ENCODE results near the gene TOLLIP. TPM values are rescaled to one million over a fixed set of nuclear protein-coding genes. Genes with fewer than 3 reads are reported as not detected.

TOLLIP gene
- total RNA-seq, 4 donors from 2014 or later, result 49.8 to 91.7 (median 85.0) TPM

GRCh38 chr11:1339066-1339675, 29.7 kb upstream of the TOLLIP start:
- Histone ChIP-seq H3K36me3 (no peaks in the 10 kb centered on the region), H3K9me3 (no peaks in the 10 kb centered on the region), H3K4me1 (peaks cover 11 to 12% of the 10 kb centered on the region in 2 donors), H3K27ac (no peak overlapping the region), H3K4me3 (no peak overlapping the region), H3K27me3 (peaks cover 0 to 2% (median 0%) of the 10 kb centered on the region in 3 donors)
- intact Hi-C loops (cut with DNase I; ENCODE audit: low total_unique reads) (loop anchor here (5.0 to 10.0 kb wide), 2 partner anchors 77 to 196 kb away; no protein-coding TSS in a partner anchor), in situ Hi-C loops (cut with MboI; ENCODE audit: low sequenced_read_pairs in 4 of 4) (no loop called here)
- ATAC-seq (no peak), DNase-seq (no peak)
- TF ChIP-seq CTCF (IDR thresholded peaks at IDR 0.05 in 4 of 5, conservative IDR thresholded peaks at IDR 0.05 in 1 of 5), result no peak
- TF ChIP-seq POLR2A (IDR thresholded peaks at IDR 0.05), result no peak

- H3K9me3 ChIP-seq, result no peaks in the 10 kb centered on the region
- intact Hi-C loops (cut with DNase I; ENCODE audit: low total_unique reads) (loop anchor here (5.0 to 10.0 kb wide), 2 partner anchors 76 to 196 kb away; no protein-coding TSS in a partner anchor), in situ Hi-C loops (cut with MboI; ENCODE audit: low sequenced_read_pairs in 4 of 4) (no loop called here)
- peaks cover 11 to 12% of the 10 kb centered on the region in 2 donors for H3K4me1 ChIP-seq
- no peak for TF ChIP-seq CTCF (IDR thresholded peaks at IDR 0.05 in 4 of 5, conservative IDR thresholded peaks at IDR 0.05 in 1 of 5)
- no peak for TF ChIP-seq POLR2A (IDR thresholded peaks at IDR 0.05)
- H3K27ac ChIP-seq, result peak overlapping the region in 1 of 4 donors; percentile 71
- DNase-seq (no peak), ATAC-seq (no peak)
- H3K27me3 ChIP-seq, result peaks cover 0 to 2% (median 0%) of the 10 kb centered on the region in 3 donors
- no peaks in the 10 kb centered on the region for H3K36me3 ChIP-seq
- H3K4me3 ChIP-seq, result no peak overlapping the region
Observed at GRCh38 chr11:1338201-1339065, 29.0 kb upstream of the TOLLIP start.

- H3K9me3 ChIP-seq, result no peaks in the 10 kb centered on the region
- H3K27me3 ChIP-seq, result peaks cover 0 to 2% (median 0%) of the 10 kb centered on the region in 3 donors
- in situ Hi-C loops (cut with MboI; ENCODE audit: low sequenced_read_pairs in 4 of 4) (no loop called here), intact Hi-C loops (cut with DNase I; ENCODE audit: low total_unique reads) (loop anchor here (2.0 to 10.0 kb wide), 3 partner anchors 51 to 197 kb away; partner anchors contain the start of gene BRSK2)
- H3K27ac ChIP-seq, result peak overlapping the region; percentile 55 to 72 (median 71)
- H3K4me3 ChIP-seq, result peak overlapping the region in 3 of 4 donors; percentile 55 to 67 (median 66)
- H3K36me3 ChIP-seq, result no peaks in the 10 kb centered on the region
- DNase-seq (no peak), ATAC-seq (no peak)
- peaks cover 11 to 12% of the 10 kb centered on the region in 2 donors for H3K4me1 ChIP-seq
- no peak for TF ChIP-seq POLR2A (IDR thresholded peaks at IDR 0.05)
- no peak for TF ChIP-seq CTCF (IDR thresholded peaks at IDR 0.05 in 4 of 5, conservative IDR thresholded peaks at IDR 0.05 in 1 of 5)
Observed at GRCh38 chr11:1337647-1338007, 28.2 kb upstream of the TOLLIP start.

GRCh38 chr11:1336836-1337646, 27.6 kb upstream of the TOLLIP start:
- peak; percentile 4 to 9 for ATAC-seq
- DNase-seq, result peak in 1 of 2 donors; percentile 50
- intact Hi-C loops (cut with DNase I; ENCODE audit: low total_unique reads) (loop anchor here (1.0 to 10.0 kb wide), 5 partner anchors 28 to 198 kb away; partner anchors contain the start of genes BRSK2 and TOLLIP), in situ Hi-C loops (cut with MboI; ENCODE audit: low sequenced_read_pairs in 4 of 4) (no loop called here)
- Histone ChIP-seq H3K4me3 (peak overlapping the region; percentile 55 to 67 (median 62)), H3K27me3 (peaks cover 0 to 2% (median 0%) of the 10 kb centered on the region in 3 donors), H3K36me3 (no peaks in the 10 kb centered on the region), H3K27ac (peak overlapping the region; percentile 55 to 72 (median 71)), H3K4me1 (peaks cover 11 to 12% of the 10 kb centered on the region in 2 donors), H3K9me3 (no peaks in the 10 kb centered on the region)
- TF ChIP-seq POLR2A (IDR thresholded peaks at IDR 0.05) (no peak), CTCF (IDR thresholded peaks at IDR 0.05 in 4 of 5, conservative IDR thresholded peaks at IDR 0.05 in 1 of 5) (no peak)
